Endodermal cell (in vitro differentiated cells): ENCODE measurements around the gene OTC. TPM values are rescaled to one million over a fixed set of nuclear protein-coding genes. Genes with fewer than 3 reads are reported as not detected.

Experiments used
- DNase-seq: peaks from one replicate; pipeline ENCODE4 v3.0.0-alpha.2; 2017
- H3K27ac ChIP-seq: 2 replicates; pipeline ENCODE4 v1.5.1; 2013; ENCODE audit warnings: mild to moderate bottlenecking, low read depth, low read length, moderate library complexity
- H3K27me3 ChIP-seq: 2 replicates; pipeline ENCODE4 v1.6.1; 2013; ENCODE audit warnings: mild to moderate bottlenecking, low read length, moderate library complexity; ENCODE audit not compliant: insufficient read depth, control insufficient read depth, poor library complexity, severe bottlenecking
- H3K36me3 ChIP-seq: 2 replicates; pipeline ENCODE4 v1.7.0; 2013; ENCODE audit warnings: mild to moderate bottlenecking, low read length, moderate library complexity; ENCODE audit not compliant: control insufficient read depth, insufficient read depth
- H3K4me1 ChIP-seq: one replicate; pipeline ENCODE4 v1.7.0; 2013; ENCODE audit warnings: low read length; ENCODE audit not compliant: control insufficient read depth, insufficient read depth
- H3K4me3 ChIP-seq: 2 replicates; pipeline ENCODE4 v1.5.1; 2013; ENCODE audit warnings: mild to moderate bottlenecking, low read length, moderate library complexity
- H3K9ac ChIP-seq: 2 replicates; pipeline ENCODE4 v1.6.1; 2013; ENCODE audit warnings: mild to moderate bottlenecking, low read length, moderate library complexity; ENCODE audit not compliant: poor library complexity, severe bottlenecking; ENCODE audit errors: extremely low read depth
- H3K9me3 ChIP-seq: 2 replicates; pipeline ENCODE4 v1.6.1; 2013; ENCODE audit warnings: mild to moderate bottlenecking, low read length, moderate library complexity; ENCODE audit not compliant: control insufficient read depth
- H3K27ac Mint-ChIP-seq: 2 replicates; pipeline ENCODE4 v1.8.0; 2020; ENCODE audit warnings: mixed read lengths
- H3K27me3 Mint-ChIP-seq: 2 replicates; pipeline ENCODE4 v1.8.0; 2021; ENCODE audit warnings: mild to moderate bottlenecking, mixed read lengths; ENCODE audit not compliant: insufficient read depth
- H3K36me3 Mint-ChIP-seq: 2 replicates; pipeline ENCODE4 v1.8.0; 2020; ENCODE audit warnings: low read depth, mixed read lengths
- H3K4me1 Mint-ChIP-seq: 2 replicates; pipeline ENCODE4 v1.8.0; 2020; ENCODE audit warnings: mixed read lengths
- H3K4me3 Mint-ChIP-seq: 2 replicates; pipeline ENCODE4 v1.8.0; 2020; ENCODE audit warnings: mild to moderate bottlenecking, moderate library complexity, mixed read lengths
- H3K9me3 Mint-ChIP-seq: 2 replicates; pipeline ENCODE4 v1.8.0; 2020; ENCODE audit warnings: mild to moderate bottlenecking, mixed read lengths
- WGBS, 2 experiments: methylation state at CpG; one replicate each; pipeline versions ENCODE4 v1.1.5 to v1.1.7; 2013; ENCODE audit warnings: missing lambda C conversion rate in 2 of 2, mixed read lengths in 1 of 2; ENCODE audit not compliant: insufficient coverage in 1 of 2, insufficient read length in 1 of 2; 5-methylcytosine and 5-hydroxymethylcytosine counted together
- total RNA-seq, 2 donors: library from RNA; stranded (reverse); fragmentation: NEBNext Ultra II Directional in 1 of 2; extraction: Animal tissue kit (Norgen Biotek cat#: 25700) in 1 of 2; gene quantifications; 2 replicates in 1 of 2; 3 replicates in 1 of 2; pipeline ENCODE4 v1.2.1, GENCODE V29; 2021
- TF ChIP-seq, protein P1 (sequence below): fragments of 200-600 bp; sonication (generic); conservative IDR thresholded peaks from 2 replicates; pipeline ENCODE4 v1.5.0; 2021; ENCODE audit warnings: antibody characterized with exemption, mild to moderate bottlenecking

The OTC gene
- total RNA-seq, 2 donors from 2014 or later: not detected

DNA sequence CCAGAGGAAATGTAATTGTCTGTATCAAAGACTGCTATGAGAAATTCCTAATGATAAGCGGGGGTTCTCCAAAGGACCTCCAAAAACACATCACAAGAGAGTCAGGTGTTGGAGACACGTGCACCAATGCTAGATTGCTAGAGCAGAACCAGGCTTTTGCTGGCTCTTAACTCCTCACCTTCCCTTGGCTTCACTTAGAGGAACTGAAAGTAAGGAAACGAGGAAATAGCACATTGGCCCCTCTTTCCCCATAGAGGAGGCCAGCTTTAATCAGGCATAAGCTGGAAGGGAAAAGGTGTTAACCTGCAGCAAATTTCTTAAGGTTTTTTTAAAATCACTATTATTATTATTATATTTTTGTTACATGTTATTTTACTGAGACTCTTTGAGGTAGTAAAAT is 13.6 kb downstream of the OTC start:
- Histone ChIP-seq H3K4me3 (no peak overlapping the region), H3K36me3 (no peaks in the 10 kb centered on the region), H3K9me3 (no peaks in the 10 kb centered on the region), H3K27me3 (no peaks in the 10 kb centered on the region), H3K9ac (no peak overlapping the region), H3K27ac (no peak overlapping the region), H3K4me1 (no peaks in the 10 kb centered on the region)
- Mint-ChIP-seq H3K36me3 (no peaks in the 10 kb centered on the region), H3K9me3 (peaks cover 40% of the 10 kb centered on the region), H3K27me3 (peaks cover 1% of the 10 kb centered on the region), H3K27ac (no peak overlapping the region), H3K4me3 (no peak overlapping the region), H3K4me1 (no peaks in the 10 kb centered on the region)
- DNase-seq: no peak
- TF ChIP-seq, protein P1, sequence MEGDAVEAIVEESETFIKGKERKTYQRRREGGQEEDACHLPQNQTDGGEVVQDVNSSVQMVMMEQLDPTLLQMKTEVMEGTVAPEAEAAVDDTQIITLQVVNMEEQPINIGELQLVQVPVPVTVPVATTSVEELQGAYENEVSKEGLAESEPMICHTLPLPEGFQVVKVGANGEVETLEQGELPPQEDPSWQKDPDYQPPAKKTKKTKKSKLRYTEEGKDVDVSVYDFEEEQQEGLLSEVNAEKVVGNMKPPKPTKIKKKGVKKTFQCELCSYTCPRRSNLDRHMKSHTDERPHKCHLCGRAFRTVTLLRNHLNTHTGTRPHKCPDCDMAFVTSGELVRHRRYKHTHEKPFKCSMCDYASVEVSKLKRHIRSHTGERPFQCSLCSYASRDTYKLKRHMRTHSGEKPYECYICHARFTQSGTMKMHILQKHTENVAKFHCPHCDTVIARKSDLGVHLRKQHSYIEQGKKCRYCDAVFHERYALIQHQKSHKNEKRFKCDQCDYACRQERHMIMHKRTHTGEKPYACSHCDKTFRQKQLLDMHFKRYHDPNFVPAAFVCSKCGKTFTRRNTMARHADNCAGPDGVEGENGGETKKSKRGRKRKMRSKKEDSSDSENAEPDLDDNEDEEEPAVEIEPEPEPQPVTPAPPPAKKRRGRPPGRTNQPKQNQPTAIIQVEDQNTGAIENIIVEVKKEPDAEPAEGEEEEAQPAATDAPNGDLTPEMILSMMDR: no peak
- WGBS, 2 experiments: 93% methylated on average over 3 of the region's 3 CpGs; no CpG with 5 or more reads in 1 of the 2 experiments

DNA sequence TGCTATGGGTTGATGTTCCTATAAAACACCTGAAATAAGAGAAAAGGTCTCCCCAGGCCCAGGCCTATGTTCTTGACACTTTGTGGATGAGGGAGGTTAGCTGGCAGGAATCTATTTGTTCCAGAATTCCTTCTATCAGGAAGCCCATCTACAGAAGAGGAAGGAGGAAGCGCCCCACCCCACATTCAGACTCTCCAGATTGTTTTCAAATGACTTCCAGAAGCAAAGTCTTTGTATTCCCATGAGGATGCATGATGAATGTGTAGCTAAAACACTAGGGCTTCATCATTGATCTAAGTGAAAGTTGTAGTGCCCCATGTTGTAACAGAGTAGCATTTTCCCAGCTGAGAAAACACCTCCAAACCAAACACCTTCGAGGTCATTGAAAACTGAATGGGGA is 16.4 kb downstream of the OTC start:
- H3K4me3 ChIP-seq: no peak overlapping the region
- H3K27ac ChIP-seq: no peak overlapping the region
- H3K9ac ChIP-seq: no peak overlapping the region
- no peak for DNase-seq
- H3K36me3 ChIP-seq: no peaks in the 10 kb centered on the region
- H3K27me3 ChIP-seq: peaks cover 6% of the 10 kb centered on the region
- TF ChIP-seq, protein P1: no peak
- H3K4me1 ChIP-seq: no peaks in the 10 kb centered on the region
- Mint-ChIP-seq H3K27ac (no peak overlapping the region), H3K27me3 (peaks cover 4% of the 10 kb centered on the region), H3K36me3 (no peaks in the 10 kb centered on the region), H3K4me1 (no peaks in the 10 kb centered on the region), H3K9me3 (peaks cover 40% of the 10 kb centered on the region), H3K4me3 (no peak overlapping the region)
- H3K9me3 ChIP-seq: no peaks in the 10 kb centered on the region
- 100% methylated on average over 1 of the region's 2 CpGs; no CpG with 5 or more reads in 1 of the 2 experiments for WGBS, 2 experiments

DNA sequence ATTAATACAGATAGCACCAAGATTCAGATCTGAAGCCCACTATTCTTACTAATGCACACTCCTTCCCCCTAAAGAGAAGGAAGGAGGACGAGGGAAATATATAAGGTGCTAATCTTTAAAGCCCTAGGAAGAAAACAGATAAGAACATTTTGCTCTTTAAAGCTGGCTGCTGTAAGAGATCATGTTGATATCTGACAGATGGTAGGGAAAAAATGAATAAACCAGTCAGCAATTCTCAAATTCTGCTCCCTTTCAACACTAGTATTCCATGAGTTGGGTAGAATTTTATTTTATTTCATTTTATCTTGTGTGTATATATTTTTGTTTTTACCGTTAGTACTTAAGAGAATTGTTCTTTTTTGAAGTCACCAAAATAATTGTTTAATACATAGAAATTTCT is 19.2 kb downstream of the OTC start:
- H3K36me3 ChIP-seq: no peaks in the 10 kb centered on the region
- Mint-ChIP-seq H3K4me3 (no peak overlapping the region), H3K27me3 (peaks cover 4% of the 10 kb centered on the region)

More for the DNA sequence above, 19.2 kb downstream of the OTC start:
- no peak for DNase-seq
- Histone ChIP-seq H3K4me3 (no peak overlapping the region), H3K27me3 (peaks cover 6% of the 10 kb centered on the region), H3K9ac (no peak overlapping the region), H3K9me3 (no peaks in the 10 kb centered on the region), H3K27ac (no peak overlapping the region), H3K4me1 (no peaks in the 10 kb centered on the region)
- Mint-ChIP-seq H3K4me1 (no peaks in the 10 kb centered on the region), H3K36me3 (no peaks in the 10 kb centered on the region), H3K27ac (no peak overlapping the region), H3K9me3 (peaks cover 22% of the 10 kb centered on the region)
- TF ChIP-seq, protein P1: no peak
- WGBS, 2 experiments: no CpG with 5 or more reads among the region's 2 CpGs
